ENCODE measurements around the gene ARHGAP8. TPM values are rescaled to one million over a fixed set of nuclear protein-coding genes. Genes with fewer than 3 reads are reported as not detected.

The ARHGAP8 gene
- polyA plus RNA-seq, 1 donor from 2014 or later, result 3.0 TPM

GRCh38 chr22:44831885-44832284 is 79.5 kb downstream of the ARHGAP8 start:
- no peaks in the 10 kb centered on the region for H3K36me3 ChIP-seq (ENCODE audit: insufficient read depth, low read length)
- H3K27ac ChIP-seq (ENCODE audit: low read length), result no peak overlapping the region
- H3F3A ChIP-seq (ENCODE audit: insufficient read depth, low read length, poor library complexity, severe bottlenecking), result no peaks in the 10 kb centered on the region
- no peak overlapping the region for H3K4me2 ChIP-seq (ENCODE audit: low read length)
- H4K20me1 ChIP-seq (ENCODE audit: insufficient read depth), result no peaks in the 10 kb centered on the region
- H3K9ac ChIP-seq (ENCODE audit: low read length), result no peak overlapping the region
- no peaks in the 10 kb centered on the region for H3K9me2 ChIP-seq (ENCODE audit: insufficient read depth, low read length)
- TF ChIP-seq CTCF (IDR thresholded peaks at IDR 0.05; ENCODE audit: poor library complexity, severe bottlenecking), result no peak
- TF ChIP-seq MXI1 (conservative IDR thresholded peaks at IDR 0.05; ENCODE audit: poor library complexity, severe bottlenecking), result no peak
- no peak for TF ChIP-seq EP300 (conservative IDR thresholded peaks at IDR 0.05; ENCODE audit: poor library complexity, severe bottlenecking)
- TF ChIP-seq SMC3 (conservative IDR thresholded peaks at IDR 0.05; ENCODE audit: poor library complexity), result no peak
- TF ChIP-seq TAF1 (IDR thresholded peaks at IDR 0.05; ENCODE audit: low read depth), result no peak
- no peak for TF ChIP-seq RAD21 (conservative IDR thresholded peaks at IDR 0.05)
- TF ChIP-seq, protein P1, sequence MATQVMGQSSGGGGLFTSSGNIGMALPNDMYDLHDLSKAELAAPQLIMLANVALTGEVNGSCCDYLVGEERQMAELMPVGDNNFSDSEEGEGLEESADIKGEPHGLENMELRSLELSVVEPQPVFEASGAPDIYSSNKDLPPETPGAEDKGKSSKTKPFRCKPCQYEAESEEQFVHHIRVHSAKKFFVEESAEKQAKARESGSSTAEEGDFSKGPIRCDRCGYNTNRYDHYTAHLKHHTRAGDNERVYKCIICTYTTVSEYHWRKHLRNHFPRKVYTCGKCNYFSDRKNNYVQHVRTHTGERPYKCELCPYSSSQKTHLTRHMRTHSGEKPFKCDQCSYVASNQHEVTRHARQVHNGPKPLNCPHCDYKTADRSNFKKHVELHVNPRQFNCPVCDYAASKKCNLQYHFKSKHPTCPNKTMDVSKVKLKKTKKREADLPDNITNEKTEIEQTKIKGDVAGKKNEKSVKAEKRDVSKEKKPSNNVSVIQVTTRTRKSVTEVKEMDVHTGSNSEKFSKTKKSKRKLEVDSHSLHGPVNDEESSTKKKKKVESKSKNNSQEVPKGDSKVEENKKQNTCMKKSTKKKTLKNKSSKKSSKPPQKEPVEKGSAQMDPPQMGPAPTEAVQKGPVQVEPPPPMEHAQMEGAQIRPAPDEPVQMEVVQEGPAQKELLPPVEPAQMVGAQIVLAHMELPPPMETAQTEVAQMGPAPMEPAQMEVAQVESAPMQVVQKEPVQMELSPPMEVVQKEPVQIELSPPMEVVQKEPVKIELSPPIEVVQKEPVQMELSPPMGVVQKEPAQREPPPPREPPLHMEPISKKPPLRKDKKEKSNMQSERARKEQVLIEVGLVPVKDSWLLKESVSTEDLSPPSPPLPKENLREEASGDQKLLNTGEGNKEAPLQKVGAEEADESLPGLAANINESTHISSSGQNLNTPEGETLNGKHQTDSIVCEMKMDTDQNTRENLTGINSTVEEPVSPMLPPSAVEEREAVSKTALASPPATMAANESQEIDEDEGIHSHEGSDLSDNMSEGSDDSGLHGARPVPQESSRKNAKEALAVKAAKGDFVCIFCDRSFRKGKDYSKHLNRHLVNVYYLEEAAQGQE (IDR thresholded peaks at IDR 0.05; ENCODE audit: borderline replicate concordance), result no peak
- TF ChIP-seq POLR2AphosphoS5 (IDR thresholded peaks at IDR 0.05), result no peak
- TF ChIP-seq EZH2 (IDR thresholded peaks at IDR 0.05; ENCODE audit: borderline replicate concordance, insufficient read depth, low read length, poor library complexity, severe bottlenecking), result no peak
- H3K79me2 ChIP-seq (replicated peaks; ENCODE audit: insufficient read depth, low read length), result no peaks in the 10 kb centered on the region
- H3K27me3 ChIP-seq (ENCODE audit: insufficient read depth, low read depth, low read length), result no peaks in the 10 kb centered on the region
- H3K9me3 ChIP-seq (ENCODE audit: low read length), result no peaks in the 10 kb centered on the region
- H3K4me3 ChIP-seq (ENCODE audit: low read length), result no peak overlapping the region
- H2AFZ ChIP-seq (ENCODE audit: low read depth, low read length), result no peak overlapping the region

DNA sequence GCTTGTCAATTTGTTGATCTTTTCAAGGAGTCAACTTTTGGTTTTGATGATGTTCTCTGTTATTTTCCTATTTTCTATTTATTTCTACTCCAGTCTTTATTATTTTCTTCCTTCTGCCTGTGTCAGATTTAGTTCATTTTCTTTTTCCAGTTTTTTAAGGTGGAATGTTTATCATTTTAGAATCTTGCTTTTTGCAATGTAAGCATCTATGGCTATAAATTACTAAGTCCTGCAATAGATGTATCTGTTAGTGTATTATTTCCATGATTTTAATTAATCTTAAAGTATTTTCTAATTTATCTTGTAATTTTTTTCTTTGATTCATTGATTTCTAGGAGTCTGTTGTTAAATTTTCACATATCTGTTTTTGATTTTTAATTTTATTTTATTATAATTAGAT is 81.7 kb downstream of the ARHGAP8 start:
- no peaks in the 10 kb centered on the region for H3K9me2 ChIP-seq (ENCODE audit: insufficient read depth, low read length)
- no peaks in the 10 kb centered on the region for H3K79me2 ChIP-seq (replicated peaks; ENCODE audit: insufficient read depth, low read length)
- no peak overlapping the region for H3K9ac ChIP-seq (ENCODE audit: low read length)
- H3K4me3 ChIP-seq (ENCODE audit: low read length), result no peak overlapping the region
- H3K27me3 ChIP-seq (ENCODE audit: insufficient read depth, low read depth, low read length), result no peaks in the 10 kb centered on the region
- H3K9me3 ChIP-seq (ENCODE audit: low read length), result no peaks in the 10 kb centered on the region
- no peaks in the 10 kb centered on the region for H4K20me1 ChIP-seq (ENCODE audit: insufficient read depth)
- no peak overlapping the region for H3K4me2 ChIP-seq (ENCODE audit: low read length)
- no peaks in the 10 kb centered on the region for H3F3A ChIP-seq (ENCODE audit: insufficient read depth, low read length, poor library complexity, severe bottlenecking)
- H2AFZ ChIP-seq (ENCODE audit: low read depth, low read length), result no peak overlapping the region
- H3K27ac ChIP-seq (ENCODE audit: low read length), result no peak overlapping the region
- TF ChIP-seq MXI1 (conservative IDR thresholded peaks at IDR 0.05; ENCODE audit: poor library complexity, severe bottlenecking), result no peak
- TF ChIP-seq TAF1 (IDR thresholded peaks at IDR 0.05; ENCODE audit: low read depth), result no peak
- no peak for TF ChIP-seq SMC3 (conservative IDR thresholded peaks at IDR 0.05; ENCODE audit: poor library complexity)
- no peak for TF ChIP-seq RAD21 (conservative IDR thresholded peaks at IDR 0.05)
- no peak for TF ChIP-seq POLR2AphosphoS5 (IDR thresholded peaks at IDR 0.05)
- no peak for TF ChIP-seq CTCF (IDR thresholded peaks at IDR 0.05; ENCODE audit: poor library complexity, severe bottlenecking)
- TF ChIP-seq, protein P1 (IDR thresholded peaks at IDR 0.05; ENCODE audit: borderline replicate concordance), result no peak
- no peak for TF ChIP-seq EZH2 (IDR thresholded peaks at IDR 0.05; ENCODE audit: borderline replicate concordance, insufficient read depth, low read length, poor library complexity, severe bottlenecking)
- no peak for TF ChIP-seq EP300 (conservative IDR thresholded peaks at IDR 0.05; ENCODE audit: poor library complexity, severe bottlenecking)
- no peaks in the 10 kb centered on the region for H3K36me3 ChIP-seq (ENCODE audit: insufficient read depth, low read length)

Data from neural cell (in vitro differentiated cells).